Brain microvascular endothelial cell (primary cell): ENCODE measurements around the gene SLC26A8.
"Not testable (repeated sequence)": the region's sequence is repeated elsewhere in the genome, so short reads cannot be mapped to it uniquely, and the experiment has no call there.

Experiments
- DNase-seq: peaks from one replicate; pipeline ENCODE4 v3.0.0-alpha.2; 2020
- H3K27ac ChIP-seq: fragments of 250-450 bp; sonication (Bioruptor Pico); 2 replicates; pipeline ENCODE4 v1.5.1; 2020; ENCODE audit warnings: mild to moderate bottlenecking, moderate library complexity
- H3K27me3 ChIP-seq: fragments of 250-450 bp; sonication (Bioruptor Pico); replicated peaks from 2 replicates; pipeline ENCODE4 v1.5.1; 2020; ENCODE audit warnings: mild to moderate bottlenecking
- H3K36me3 ChIP-seq: fragments of 250-450 bp; sonication (Bioruptor Pico); replicated peaks from 2 replicates; pipeline ENCODE4 v1.5.1; 2020; ENCODE audit warnings: mild to moderate bottlenecking
- H3K4me3 ChIP-seq: 2 replicates; pipeline ENCODE4 v1.5.1; 2011; ENCODE audit warnings: low read depth, mild to moderate bottlenecking, control low read depth, low read length, moderate library complexity
- CTCF ChIP-seq: IDR thresholded peaks from 2 replicates; pipeline ENCODE4 v1.5.1; 2011; ENCODE audit warnings: low read depth, mild to moderate bottlenecking, moderate library complexity, low read length, control low read depth, inconsistent platforms; ENCODE audit errors: missing control alignments
- in situ Hi-C: cut with HindIII; loops from 2 replicates; pipeline ENCODE4 v1.10.0; 2017; ENCODE audit warnings: low sequenced_read_pairs, low pct_ligation_motif_present

Gene SLC26A8

GRCh38 chr6:36035225-36035624 is 10.8 kb upstream of the SLC26A8 start:
- no peaks in the 10 kb centered on the region for H3K27me3 ChIP-seq
- H3K27ac ChIP-seq = no peak overlapping the region
- no peak for DNase-seq
- in situ Hi-C loops = no loop called here
- no peak overlapping the region for H3K4me3 ChIP-seq
- no peak for TF ChIP-seq CTCF
- no peaks in the 10 kb centered on the region for H3K36me3 ChIP-seq

- Histone ChIP-seq H3K27me3 (no peaks in the 10 kb centered on the region), H3K27ac (no peak overlapping the region), H3K36me3 (no peaks in the 10 kb centered on the region), H3K4me3 (no peak overlapping the region)
- in situ Hi-C loops = no loop called here
- no peak for TF ChIP-seq CTCF
- DNase-seq = no peak
Measured at GRCh38 chr6:36034441-36034840, 10.0 kb upstream of the SLC26A8 start.

- in situ Hi-C loops = no loop called here
- Histone ChIP-seq H3K36me3 (no peaks in the 10 kb centered on the region), H3K27me3 (no peaks in the 10 kb centered on the region), H3K4me3 (no peak overlapping the region), H3K27ac (no peak overlapping the region)
- DNase-seq = no peak
- TF ChIP-seq CTCF = no peak
Measured at GRCh38 chr6:36033935-36034334, 9.5 kb upstream of the SLC26A8 start.

- DNase-seq, H3K27ac ChIP-seq, H3K27me3 ChIP-seq, H3K4me3 ChIP-seq, H3K36me3 ChIP-seq, in situ Hi-C loops: not testable (repeated sequence)
Measured at GRCh38 chr6:36033144-36033543, 8.7 kb upstream of the SLC26A8 start.

- in situ Hi-C loops = no loop called here
- no peak for DNase-seq
- H3K27ac ChIP-seq = no peak overlapping the region
- no peaks in the 10 kb centered on the region for H3K27me3 ChIP-seq
- no peak for TF ChIP-seq CTCF
- H3K4me3 ChIP-seq = no peak overlapping the region
- peaks cover 2% of the 10 kb centered on the region for H3K36me3 ChIP-seq
Measured at GRCh38 chr6:36032261-36032660, 7.8 kb upstream of the SLC26A8 start.

GRCh38 chr6:36029464-36029863 is 5.0 kb upstream of the SLC26A8 start:
- peak; percentile 43 for DNase-seq
- H3K36me3 ChIP-seq = peaks cover 2% of the 10 kb centered on the region
- H3K27ac ChIP-seq = peak overlapping the region; percentile 69
- H3K27me3 ChIP-seq = no peaks in the 10 kb centered on the region
- TF ChIP-seq CTCF = no peak
- H3K4me3 ChIP-seq = peak overlapping the region; percentile 99
- in situ Hi-C loops = no loop called here
